ENCODE measurements around the gene CD200.
"Not testable (repeated sequence)": the region's sequence is repeated elsewhere in the genome, so short reads cannot be mapped to it uniquely, and the experiment has no call there.

The CD200 gene

GRCh38 chr3:112362221-112362620, 29.3 kb downstream of the CD200 start:
- no peak for DNase-seq

- no peak for DNase-seq
Measured at GRCh38 chr3:112364291-112364690, 31.3 kb downstream of the CD200 start.

GRCh38 chr3:112365035-112365434, 32.1 kb downstream of the CD200 start:
- DNase-seq = no peak

GRCh38 chr3:112365636-112366035, 32.7 kb downstream of the CD200 start:
- DNase-seq = no peak

GRCh38 chr3:112366522-112366921, 33.6 kb downstream of the CD200 start:
- no peak for DNase-seq

- no peak for DNase-seq
Measured at GRCh38 chr3:112371569-112371968, 38.6 kb downstream of the CD200 start.

- no peak for DNase-seq
Measured at GRCh38 chr3:112372396-112372795, 39.4 kb downstream of the CD200 start.

GRCh38 chr3:112373476-112373875, 40.5 kb downstream of the CD200 start:
- DNase-seq = no peak

GRCh38 chr3:112373924-112374323, 41.0 kb downstream of the CD200 start:
- DNase-seq = no peak

GRCh38 chr3:112374333-112374734, 41.4 kb downstream of the CD200 start:
- no peak for DNase-seq

- no peak for DNase-seq
Measured at GRCh38 chr3:112375117-112375516, 42.2 kb downstream of the CD200 start.

- no peak for DNase-seq
Measured at GRCh38 chr3:112376241-112376911, 43.4 kb downstream of the CD200 start.

GRCh38 chr3:112376992-112377391, 44.0 kb downstream of the CD200 start:
- no peak for DNase-seq

GRCh38 chr3:112377568-112378071, 44.7 kb downstream of the CD200 start:
- no peak for DNase-seq

GRCh38 chr3:112378347-112378746, 45.4 kb downstream of the CD200 start:
- not testable (repeated sequence) for DNase-seq

GRCh38 chr3:112379020-112379690, 46.2 kb downstream of the CD200 start:
- DNase-seq = peak in 1 of 2 donors; percentile 38

GRCh38 chr3:112381673-112382542, 49.0 kb downstream of the CD200 start:
- no peak for DNase-seq

- DNase-seq = no peak
Measured at GRCh38 chr3:112382543-112383160, 49.7 kb downstream of the CD200 start.

GRCh38 chr3:112384769-112385168, 51.8 kb downstream of the CD200 start:
- no peak for DNase-seq

GRCh38 chr3:112388972-112389371, 56.0 kb downstream of the CD200 start:
- DNase-seq = no peak

GRCh38 chr3:112389961-112390360, 57.0 kb downstream of the CD200 start:
- no peak for DNase-seq

- no peak for DNase-seq
Measured at GRCh38 chr3:112390783-112391641, 58.1 kb downstream of the CD200 start.
